DOHH2 (cell line): ENCODE measurements around the gene FAM184B.

ENCODE experiments used
- H3F3A ChIP-seq: fragments of 200-600 bp; sonication (generic), shearing (Covaris generic); 2 replicates; pipeline ENCODE4 v1.6.0; 2016; ENCODE audit warnings: antibody characterized with exemption, mild to moderate bottlenecking; ENCODE audit not compliant: control insufficient read depth, insufficient read depth
- H3K27ac ChIP-seq: fragments of 200-600 bp; sonication (generic); 2 replicates; pipeline ENCODE4 v1.5.1; 2014; ENCODE audit warnings: low read depth, mild to moderate bottlenecking, low read length, moderate library complexity
- H3K27me3 ChIP-seq: fragments of 200-600 bp; sonication (generic); 2 replicates; pipeline ENCODE4 v1.6.1; 2014; ENCODE audit warnings: mild to moderate bottlenecking, low read length, mixed read lengths; ENCODE audit not compliant: control insufficient read depth
- H3K36me3 ChIP-seq: fragments of 200-600 bp; sonication (generic); 2 replicates; pipeline ENCODE4 v1.6.1; 2014; ENCODE audit warnings: mild to moderate bottlenecking, low read length, moderate library complexity, mixed read lengths; ENCODE audit not compliant: control insufficient read depth
- H3K4me1 ChIP-seq: fragments of 200-600 bp; sonication (generic); 2 replicates; pipeline ENCODE4 v1.6.1; 2014; ENCODE audit warnings: mild to moderate bottlenecking, low read length, mixed read lengths; ENCODE audit not compliant: control insufficient read depth
- H3K4me2 ChIP-seq: fragments of 200-600 bp; sonication (generic); 2 replicates; pipeline ENCODE4 v1.6.0; 2014; ENCODE audit warnings: mild to moderate bottlenecking, low read length, moderate library complexity
- H3K4me3 ChIP-seq: fragments of 200-600 bp; sonication (generic); 2 replicates; pipeline ENCODE4 v1.5.1; 2014; ENCODE audit warnings: mild to moderate bottlenecking, low read length, mixed read lengths
- H3K79me2 ChIP-seq: fragments of 200-600 bp; sonication (generic); 2 replicates; pipeline ENCODE4 v1.6.1; 2014; ENCODE audit warnings: mild to moderate bottlenecking, low read length, mixed read lengths; ENCODE audit not compliant: control insufficient read depth
- H3K9me2 ChIP-seq: fragments of 200-600 bp; sonication (generic); replicated peaks from 2 replicates; pipeline ENCODE4 v1.6.1; 2014; ENCODE audit warnings: mild to moderate bottlenecking, low read length, mixed read lengths; ENCODE audit not compliant: control insufficient read depth
- H3K9me3 ChIP-seq: fragments of 200-600 bp; sonication (generic); 2 replicates; pipeline ENCODE4 v1.6.1; 2014; ENCODE audit warnings: antibody characterized with exemption, low read length, mixed read lengths; ENCODE audit not compliant: control insufficient read depth, insufficient read depth
- H4K20me1 ChIP-seq: fragments of 200-600 bp; sonication (generic); 2 replicates; pipeline ENCODE4 v1.6.0; 2014; ENCODE audit warnings: low read depth, mild to moderate bottlenecking, antibody characterized with exemption, low read length, moderate library complexity; ENCODE audit not compliant: control insufficient read depth, insufficient read depth
- EZH2phosphoT487 ChIP-seq: fragments of 200-600 bp; sonication (generic); IDR thresholded peaks from 2 replicates; pipeline ENCODE4 v1.6.1; 2017; ENCODE audit warnings: borderline replicate concordance, mild to moderate bottlenecking, antibody characterized with exemption, low read length, moderate library complexity, mixed read lengths
- TF ChIP-seq, protein P1 (sequence below): fragments of 200-600 bp; sonication (generic); IDR thresholded peaks from one replicate; pipeline ENCODE4 v1.5.1; 2014; ENCODE audit warnings: antibody characterized with exemption, mild to moderate bottlenecking, low read depth, low read length; ENCODE audit not compliant: poor library complexity, severe bottlenecking

FAM184B gene

DNA sequence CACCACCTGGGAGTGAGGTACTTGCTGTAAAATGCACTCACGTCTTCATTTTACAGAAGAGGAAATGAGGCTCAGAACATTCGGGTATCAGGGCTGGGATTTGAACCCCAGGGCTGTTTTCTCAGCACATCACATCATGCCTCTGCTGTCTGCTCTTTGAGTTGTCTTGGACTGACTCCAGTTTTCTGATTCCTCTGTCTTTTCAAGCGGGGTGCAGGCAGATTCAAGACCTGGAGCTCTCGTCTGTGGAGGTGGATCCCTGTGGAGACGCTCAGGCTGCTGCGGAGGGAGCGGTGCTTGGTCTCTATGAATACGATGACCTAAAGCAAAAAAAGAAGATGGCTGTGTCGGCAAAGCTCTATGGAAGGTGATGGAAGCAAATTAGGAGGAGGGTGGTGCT is 198.1 kb downstream of the FAM184B start:
- peaks cover 98% of the 10 kb centered on the region for H3K36me3 ChIP-seq

DNA sequence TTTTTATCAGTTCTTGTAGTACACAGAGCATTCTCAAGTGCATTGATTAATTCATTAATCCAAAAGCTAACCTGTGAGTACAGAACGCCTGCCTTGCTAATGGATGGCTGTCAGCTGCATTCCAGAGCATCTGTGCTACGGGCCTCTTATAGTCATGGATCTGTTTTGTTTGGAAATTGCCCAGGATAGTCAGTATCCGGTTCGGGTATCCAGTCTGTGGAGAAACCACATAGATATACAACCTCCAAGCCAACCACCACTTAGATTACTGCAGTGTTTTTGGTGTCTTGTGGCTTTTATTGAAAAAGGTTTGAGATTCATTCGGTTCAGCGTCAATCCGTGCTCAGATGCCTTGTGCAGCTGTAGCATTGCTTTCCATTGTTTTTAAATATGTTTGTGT is 200.5 kb downstream of the FAM184B start:
- Histone ChIP-seq H3K27ac (no peak overlapping the region), H3K9me3 (no peaks in the 10 kb centered on the region), H3K36me3 (peaks cover 85% of the 10 kb centered on the region), H3K4me2 (0 out of 2 replicates have a peak overlapping the region, but pooled peaks have one; percentile 23), H3K79me2 (peaks cover 53% of the 10 kb centered on the region), H4K20me1 (peaks cover 6% of the 10 kb centered on the region; the same call in 1 of the 2 replicates), H3K27me3 (no peaks in the 10 kb centered on the region), H3K4me3 (no peak overlapping the region), H3F3A (no peaks in the 10 kb centered on the region), H3K4me1 (peaks cover 31% of the 10 kb centered on the region), H3K9me2 (no peaks in the 10 kb centered on the region)
- TF ChIP-seq EZH2phosphoT487, result no peak

More for the DNA sequence above, 198.1 kb downstream of the FAM184B start:
- TF ChIP-seq, protein P1, sequence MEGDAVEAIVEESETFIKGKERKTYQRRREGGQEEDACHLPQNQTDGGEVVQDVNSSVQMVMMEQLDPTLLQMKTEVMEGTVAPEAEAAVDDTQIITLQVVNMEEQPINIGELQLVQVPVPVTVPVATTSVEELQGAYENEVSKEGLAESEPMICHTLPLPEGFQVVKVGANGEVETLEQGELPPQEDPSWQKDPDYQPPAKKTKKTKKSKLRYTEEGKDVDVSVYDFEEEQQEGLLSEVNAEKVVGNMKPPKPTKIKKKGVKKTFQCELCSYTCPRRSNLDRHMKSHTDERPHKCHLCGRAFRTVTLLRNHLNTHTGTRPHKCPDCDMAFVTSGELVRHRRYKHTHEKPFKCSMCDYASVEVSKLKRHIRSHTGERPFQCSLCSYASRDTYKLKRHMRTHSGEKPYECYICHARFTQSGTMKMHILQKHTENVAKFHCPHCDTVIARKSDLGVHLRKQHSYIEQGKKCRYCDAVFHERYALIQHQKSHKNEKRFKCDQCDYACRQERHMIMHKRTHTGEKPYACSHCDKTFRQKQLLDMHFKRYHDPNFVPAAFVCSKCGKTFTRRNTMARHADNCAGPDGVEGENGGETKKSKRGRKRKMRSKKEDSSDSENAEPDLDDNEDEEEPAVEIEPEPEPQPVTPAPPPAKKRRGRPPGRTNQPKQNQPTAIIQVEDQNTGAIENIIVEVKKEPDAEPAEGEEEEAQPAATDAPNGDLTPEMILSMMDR, result no peak
- no peak for TF ChIP-seq EZH2phosphoT487
- no peak overlapping the region for H3K27ac ChIP-seq
- H3K9me3 ChIP-seq, result no peaks in the 10 kb centered on the region
- no peaks in the 10 kb centered on the region for H3K9me2 ChIP-seq
- H3K27me3 ChIP-seq, result no peaks in the 10 kb centered on the region
- H3K79me2 ChIP-seq, result peaks cover 49% of the 10 kb centered on the region
- peaks cover 2% of the 10 kb centered on the region; the same call in 1 of the 2 replicates for H4K20me1 ChIP-seq
- no peak overlapping the region for H3K4me2 ChIP-seq
- no peaks in the 10 kb centered on the region for H3F3A ChIP-seq
- H3K4me1 ChIP-seq, result peaks cover 25% of the 10 kb centered on the region
- no peak overlapping the region for H3K4me3 ChIP-seq
